ENCODE measurements around the gene HSPA1L. TPM values are rescaled to one million over a fixed set of nuclear protein-coding genes. Genes with fewer than 3 reads are reported as not detected.
A peak's percentile ranks its signal among the peaks of the same experiment; 100 is the strongest.

Gene HSPA1L
- total RNA-seq, 1 donor from 2014 or later, result 1.2 TPM

- H3K36me3 Mint-ChIP-seq (ENCODE audit: low read depth), result peaks cover 48% of the 10 kb centered on the region
- no peaks in the 10 kb centered on the region for H3K9me3 Mint-ChIP-seq
- no peak overlapping the region for H3K4me3 Mint-ChIP-seq
- H3K27ac Mint-ChIP-seq, result no peak overlapping the region
- no peaks in the 10 kb centered on the region for H3K27me3 Mint-ChIP-seq
- intact Hi-C loops (cut with micrococcal nuclease), result no loop called here
- ATAC-seq (ENCODE audit: low read depth), result no peak
- H3K4me1 Mint-ChIP-seq, result peaks cover 24% of the 10 kb centered on the region
- POLR2A ChIA-PET, result interaction anchor here (0.7 to 1.9 kb wide), 6 partner anchors 12 to 55 kb away, joined by 3 to 12 read pairs (median 6); partner anchors contain the start of genes LSM2, MSH5 and VARS1
- TF ChIP-seq CTCF (IDR thresholded peaks at IDR 0.05), result no peak
- CTCF ChIA-PET, result interaction anchor here (1.8 kb wide), 1 partner anchor 13 kb away, joined by 5 read pairs; no protein-coding TSS in a partner anchor
- DNase-seq, result no peak
Observed at GRCh38 chr6:31778193-31778592, 36.9 kb downstream of the HSPA1L start.

- Mint-ChIP-seq H3K36me3 (ENCODE audit: low read depth) (peaks cover 44% of the 10 kb centered on the region), H3K27ac (peak overlapping the region; percentile 72), H3K4me3 (no peak overlapping the region), H3K9me3 (no peaks in the 10 kb centered on the region), H3K27me3 (no peaks in the 10 kb centered on the region), H3K4me1 (peaks cover 27% of the 10 kb centered on the region)
- ChIA-PET POLR2A (interaction anchor here (0.6 to 1.9 kb wide), 12 partner anchors 13 to 126 kb away, joined by 3 to 12 read pairs (median 6); partner anchors contain the start of genes HSPA1A, HSPA1L, LSM2 and MSH5), CTCF (interaction anchor here (1.8 kb wide), 1 partner anchor 14 kb away, joined by 5 read pairs; no protein-coding TSS in a partner anchor)
- ATAC-seq (ENCODE audit: low read depth), result no peak
- no peak for DNase-seq
- no peak for TF ChIP-seq CTCF (IDR thresholded peaks at IDR 0.05)
- intact Hi-C loops (cut with micrococcal nuclease), result loop anchor here (1.0 kb wide), 2 partner anchors 12 to 17 kb away; no protein-coding TSS in a partner anchor
Observed at GRCh38 chr6:31777667-31778050, 37.4 kb downstream of the HSPA1L start.

GRCh38 chr6:31776989-31777666 lies 38.0 kb downstream of the HSPA1L start, which contains the start of gene VWA7:
VWA7 (minus strand) TSS chr6:31777328; CDS start chr6:31776779, 549 bp downstream.
- Mint-ChIP-seq H3K36me3 (ENCODE audit: low read depth) (peaks cover 38% of the 10 kb centered on the region), H3K27ac (peak within 1 kb of the TSS; percentile 72), H3K9me3 (no peaks in the 10 kb centered on the region), H3K4me1 (peaks cover 30% of the 10 kb centered on the region), H3K27me3 (no peaks in the 10 kb centered on the region), H3K4me3 (peak within 1 kb of the TSS; percentile 50)
- intact Hi-C loops (cut with micrococcal nuclease), result loop anchor here (1.0 kb wide), 2 partner anchors 12 to 17 kb away; no protein-coding TSS in a partner anchor
- DNase-seq (peak; percentile 64), ATAC-seq (ENCODE audit: low read depth) (peak; percentile 90)
- CTCF ChIA-PET, result no interaction called here
- POLR2A ChIA-PET, result interaction anchor here (0.6 to 1.9 kb wide), 12 partner anchors 13 to 125 kb away, joined by 3 to 12 read pairs (median 6); partner anchors contain the start of genes HSPA1A, HSPA1L, LSM2 and MSH5
- no peak for TF ChIP-seq CTCF (IDR thresholded peaks at IDR 0.05)

- TF ChIP-seq CTCF (IDR thresholded peaks at IDR 0.05), result no peak
- H3K4me3 Mint-ChIP-seq, result peak overlapping the region; percentile 50
- peaks cover 30% of the 10 kb centered on the region for H3K4me1 Mint-ChIP-seq
- intact Hi-C loops (cut with micrococcal nuclease), result no loop called here
- H3K27ac Mint-ChIP-seq, result peak overlapping the region; percentile 72
- no peak for DNase-seq
- H3K9me3 Mint-ChIP-seq, result no peaks in the 10 kb centered on the region
- POLR2A ChIA-PET, result interaction anchor here (1.3 to 1.9 kb wide), 7 partner anchors 14 to 45 kb away, joined by 3 to 12 read pairs (median 6); partner anchors contain the start of genes HSPA1A, HSPA1L, LSM2 and MSH5
- CTCF ChIA-PET, result no interaction called here
- no peaks in the 10 kb centered on the region for H3K27me3 Mint-ChIP-seq
- peaks cover 33% of the 10 kb centered on the region for H3K36me3 Mint-ChIP-seq (ENCODE audit: low read depth)
- no peak for ATAC-seq (ENCODE audit: low read depth)
Observed at GRCh38 chr6:31776485-31776988, 38.5 kb downstream of the HSPA1L start.

Measured in activated B cell treated with CpG ODN at 0.5 μM for 24 hours (primary cell).